ENCODE measurements around the gene KANK2. TPM values are rescaled to one million over a fixed set of nuclear protein-coding genes. Genes with fewer than 3 reads are reported as not detected.

Gene KANK2
- total and polyA plus RNA-seq, 10 of the 15 experiments (the other 5 are each of a cell fraction or from before 2014, with no cell fraction given): 4.9 to 33.0 (median 21.0) TPM

- ATAC-seq (no peak), FAIRE-seq (no peak), DNase-seq (ENCODE audit: low read depth, low spot score) (no peak)
- Histone ChIP-seq H3K4me1 (ENCODE audit: control insufficient read depth, insufficient read depth, low read length) (no peaks in the 10 kb centered on the region), H3K4me3 (no peak overlapping the region), H4K20me1 (ENCODE audit: control insufficient read depth, insufficient read depth) (no peaks in the 10 kb centered on the region), H3K9ac (ENCODE audit: control insufficient read depth, insufficient read depth, low read length) (no peak overlapping the region), H2AFZ (ENCODE audit: control insufficient read depth, low read depth, low read length) (no peak overlapping the region), H3K79me2 (ENCODE audit: control insufficient read depth, insufficient read depth, low read length) (no peaks in the 10 kb centered on the region), H3K27ac (ENCODE audit: control insufficient read depth, insufficient read depth) (no peak overlapping the region), H3K9me3 (replicated peaks; ENCODE audit: control insufficient read depth, insufficient read depth, low read length) (no peaks in the 10 kb centered on the region), H3K4me2 (ENCODE audit: control insufficient read depth, insufficient read depth) (no peak overlapping the region), H3K27me3 (replicated peaks in 1 of 2; ENCODE audit: control insufficient read depth in 2 of 2, insufficient read depth in 2 of 2, low read length in 1 of 2) (no peaks in the 10 kb centered on the region), H3K36me3 (ENCODE audit: control insufficient read depth in 2 of 2, insufficient read depth in 2 of 2, low read length in 1 of 2) (peaks cover 30 to 46% of the 10 kb centered on the region in 2 experiments)
- RAD21 ChIA-PET (ENCODE audit: unreplicated experiment): no interaction called here
- CTCF ChIA-PET: interaction anchor here (0.7 to 1.0 kb wide), 2 partner anchors 9 to 128 kb away, joined by 3 read pairs; no protein-coding TSS in a partner anchor
- no TSS peak for BruUV-seq (replicated peaks)
- POLR2A ChIA-PET: no interaction called here
- in situ Hi-C loops (cut with MboI): no loop called here
- SMC1A ChIA-PET (ENCODE audit: uncharacterized antibody, unreplicated experiment): interaction anchor here (0.8 kb wide), 1 partner anchor 12 kb away, joined by 3 read pairs; no protein-coding TSS in a partner anchor
- WGBS (ENCODE audit: insufficient coverage, insufficient replicate concordance, low lambda C conversion rate, missing lambda C conversion rate): 96% methylated on average over 11 of the region's 11 CpGs
- intact Hi-C loops (cut with micrococcal nuclease; ENCODE audit: unreplicated experiment): no loop called here
- TF ChIP-seq POU2F2 (IDR thresholded peaks at IDR 0.05; ENCODE audit: borderline replicate concordance, low read depth, low read length): no peak
- no peak for TF ChIP-seq BCLAF1 (IDR thresholded peaks at IDR 0.05)
- TF ChIP-seq CREB1 (IDR thresholded peaks at IDR 0.05; ENCODE audit: low read depth): no peak
- TF ChIP-seq PML (IDR thresholded peaks at IDR 0.05; ENCODE audit: low read length): no peak
- TF ChIP-seq ZSCAN29 (IDR thresholded peaks at IDR 0.05): no peak
- TF ChIP-seq SREBF1 (IDR thresholded peaks at IDR 0.05; ENCODE audit: low read length): no peak
- no peak for TF ChIP-seq CEBPZ (IDR thresholded peaks at IDR 0.05; ENCODE audit: low read depth, low read length)
- no peak for TF ChIP-seq BACH1 (IDR thresholded peaks at IDR 0.05; ENCODE audit: borderline replicate concordance)
- TF ChIP-seq RFX5 (IDR thresholded peaks at IDR 0.05; ENCODE audit: low read depth, low read length): no peak
- no peak for TF ChIP-seq JUND (IDR thresholded peaks at IDR 0.05; ENCODE audit: low read depth, low read length)
- TF ChIP-seq RELA (IDR thresholded peaks at IDR 0.05; ENCODE audit: borderline replicate concordance, partially characterized antibody): no peak
- no peak for TF ChIP-seq ZNF592 (IDR thresholded peaks at IDR 0.05)
- no peak for TF ChIP-seq USF2 (IDR thresholded peaks at IDR 0.05; ENCODE audit: borderline replicate concordance, low read depth, low read length)
Measured at GRCh38 chr19:11115895-11116446, 81.4 kb downstream of the KANK2 start.

Data from GM12878 (cell line).